Right ventricle myocardium superior (tissue), 1 donor: ENCODE data around the gene KNCN. TPM values are rescaled to one million over a fixed set of nuclear protein-coding genes. Genes with fewer than 3 reads are reported as not detected.

Experiments used
- ATAC-seq: fragments of 200-7000 bp; cut with Tn5 transposase; one replicate; pipeline ENCODE4 v1.9.1; 2020; ENCODE audit warnings: mild to moderate bottlenecking; ENCODE audit not compliant: poor library complexity
- DNase-seq: peaks from one replicate; pipeline ENCODE4 v3.0.0-alpha.2; 2020
- intact Hi-C: fragments of 100-400 bp; cut with DNase I; formaldehyde crosslinking; loops from one replicate; pipeline ENCODE4 v1.11.2; 2022
- long read RNA-seq: library from polyadenylated mRNA; unstranded; transcript quantifications from one replicate; pipeline ENCODE4 v2.0.0, GENCODE V29; 2021
- total RNA-seq: library from RNA; stranded (reverse); fragmentation: NEBNext Ultra II Directional; extraction: Animal tissue kit (Norgen Biotek cat#: 25700); gene quantifications from one replicate; pipeline ENCODE4 v1.2.1, GENCODE V29; 2021
- donor health status: DM: no; HTN: yes; CAD: no; lungs with severe emphysema.

Gene KNCN
- total RNA-seq: not detected
- long read RNA-seq: 0 reads

GRCh38 chr1:46551597-46552095, at the start of gene KNCN:
Gene KNCN, minus strand, starts transcription at chr1:46551647. Its CDS starts 432 bp downstream, at chr1:46551215.
- ATAC-seq: no peak
- intact Hi-C loops: no loop called here
- DNase-seq: no peak

DNA sequence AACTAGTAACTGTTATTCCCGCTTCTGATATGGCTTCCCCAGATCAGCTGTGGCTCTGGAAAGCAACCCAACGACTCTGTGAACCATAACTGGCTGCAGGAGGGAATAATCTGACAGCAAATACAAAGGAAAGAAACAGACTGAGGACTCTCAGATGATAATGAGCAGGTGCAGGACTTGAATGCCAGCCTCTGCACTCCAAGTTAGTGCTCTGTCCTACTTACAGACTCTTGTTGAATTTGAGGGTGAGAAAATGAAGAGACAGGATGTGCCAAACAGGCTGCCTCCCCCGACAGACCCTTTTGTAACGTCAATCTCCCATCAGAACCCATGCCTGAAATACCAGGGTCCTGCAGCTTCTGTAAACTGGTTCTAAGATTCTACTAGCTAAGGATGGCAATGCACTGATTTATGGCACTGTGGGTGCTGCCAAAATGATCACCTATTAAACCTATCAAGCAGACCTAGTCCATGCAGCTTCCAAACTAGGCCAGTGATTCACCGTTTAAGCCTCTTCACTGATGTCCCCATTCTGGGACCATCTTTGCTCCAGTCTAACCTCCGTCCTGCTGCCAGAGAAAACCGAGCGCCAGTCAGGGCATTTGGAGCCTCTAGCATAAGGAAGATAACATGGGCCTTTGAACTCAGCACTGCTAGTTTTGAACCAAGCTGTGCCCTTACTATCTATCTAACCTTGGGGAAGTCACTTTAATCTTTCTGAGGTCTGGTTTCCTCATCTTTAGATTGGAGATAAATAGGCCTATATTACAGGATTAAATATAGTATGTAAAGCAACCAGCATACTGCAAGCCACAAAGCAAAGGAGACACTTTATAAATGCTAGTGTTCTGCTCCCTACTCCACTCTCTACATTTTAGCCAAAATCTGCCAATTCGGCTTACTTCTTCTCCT, 47.9 kb upstream of the KNCN start:
- intact Hi-C loops: no loop called here
- ATAC-seq: no peak
- no peak for DNase-seq

DNA sequence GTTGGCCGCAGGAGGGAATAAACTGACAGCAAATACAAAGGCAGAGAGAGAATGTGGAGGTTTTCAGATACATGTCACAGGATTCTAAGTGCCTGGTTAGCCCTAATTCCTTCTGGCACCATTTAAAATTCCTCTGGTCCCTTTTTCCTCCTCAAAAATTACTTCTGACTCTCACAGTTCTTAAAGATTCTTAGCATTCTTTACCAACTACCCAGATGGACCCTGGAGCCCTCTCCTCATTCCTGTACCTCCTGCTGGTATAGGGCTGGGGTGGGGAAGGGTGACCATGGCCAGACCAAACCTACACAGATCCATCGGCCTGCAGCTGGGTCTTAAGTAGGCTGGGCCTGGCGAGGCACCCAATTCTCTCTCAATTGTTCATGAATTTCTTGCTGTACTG, 45.4 kb upstream of the KNCN start:
- DNase-seq (no peak), ATAC-seq (no peak)
- intact Hi-C loops: no loop called here

GRCh38 chr1:46596036-46596435, 44.6 kb upstream of the KNCN start:
- no peak for ATAC-seq
- intact Hi-C loops: no loop called here
- no peak for DNase-seq

GRCh38 chr1:46595127-46595526, 43.7 kb upstream of the KNCN start:
- intact Hi-C loops: no loop called here
- DNase-seq: peak; percentile 89
- peak; percentile 65 for ATAC-seq

DNA sequence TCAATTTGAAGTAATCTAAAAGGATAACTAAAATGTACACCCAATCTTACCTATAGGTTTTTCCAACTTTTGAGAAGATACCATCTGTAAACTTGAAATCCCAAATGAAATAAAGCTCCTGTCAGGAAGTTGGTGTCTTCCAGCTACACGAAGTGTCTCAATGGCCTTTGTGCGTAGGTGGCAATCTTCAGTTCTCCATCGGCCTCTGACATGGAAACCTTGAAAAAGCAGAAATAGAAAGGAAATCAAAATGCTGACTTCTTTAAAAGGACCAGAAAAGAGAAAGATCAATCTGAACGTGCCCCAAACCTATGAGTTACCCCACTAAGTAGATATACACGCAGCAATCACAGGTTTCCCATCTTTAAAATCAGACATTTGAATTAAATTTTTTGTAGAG, 42.6 kb upstream of the KNCN start:
- intact Hi-C loops: no loop called here
- no peak for DNase-seq
- ATAC-seq: peak; percentile 38

- DNase-seq (no peak), ATAC-seq (no peak)
- intact Hi-C loops: no loop called here
Observed at GRCh38 chr1:46592823-46593222, 41.4 kb upstream of the KNCN start.

- ATAC-seq (no peak), DNase-seq (no peak)
- intact Hi-C loops: no loop called here
Observed at GRCh38 chr1:46589529-46589928, 38.1 kb upstream of the KNCN start.

GRCh38 chr1:46587069-46587468, 35.6 kb upstream of the KNCN start:
- intact Hi-C loops: no loop called here

DNA sequence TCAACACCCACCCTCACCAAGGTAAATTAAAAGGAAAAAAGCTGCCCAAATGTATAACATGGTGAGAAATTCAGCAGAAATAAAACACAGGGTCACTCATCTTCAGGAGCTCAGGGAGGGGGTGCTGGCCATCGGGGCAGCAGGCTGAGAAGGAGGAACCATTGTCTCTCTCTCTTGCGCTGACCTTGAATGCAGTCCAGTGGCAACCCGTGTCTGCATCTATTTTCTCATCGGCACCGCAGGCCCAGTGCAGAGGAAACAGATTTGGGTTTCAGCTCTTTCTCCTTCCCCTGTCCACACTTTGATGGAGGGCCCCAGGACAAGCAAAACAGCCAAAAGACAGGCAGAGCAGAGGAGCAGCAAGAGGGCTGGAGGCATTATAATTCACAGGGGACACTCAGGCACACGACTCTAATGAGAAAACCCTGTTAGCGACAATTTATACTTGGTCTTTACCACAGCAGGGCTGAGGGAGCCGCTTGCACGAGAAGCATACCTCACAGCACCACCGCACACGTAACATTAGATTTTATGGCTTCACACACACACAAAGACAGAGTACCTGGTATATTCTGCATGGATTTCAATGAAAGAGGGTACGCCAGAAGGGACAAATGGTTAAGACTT, 34.0 kb upstream of the KNCN start:
- ATAC-seq (no peak), DNase-seq (no peak)
- intact Hi-C loops: no loop called here

More at GRCh38 chr1:46587069-46587468, 35.6 kb upstream of the KNCN start:
- DNase-seq: peak; percentile 78
- peak; percentile 74 for ATAC-seq

DNA sequence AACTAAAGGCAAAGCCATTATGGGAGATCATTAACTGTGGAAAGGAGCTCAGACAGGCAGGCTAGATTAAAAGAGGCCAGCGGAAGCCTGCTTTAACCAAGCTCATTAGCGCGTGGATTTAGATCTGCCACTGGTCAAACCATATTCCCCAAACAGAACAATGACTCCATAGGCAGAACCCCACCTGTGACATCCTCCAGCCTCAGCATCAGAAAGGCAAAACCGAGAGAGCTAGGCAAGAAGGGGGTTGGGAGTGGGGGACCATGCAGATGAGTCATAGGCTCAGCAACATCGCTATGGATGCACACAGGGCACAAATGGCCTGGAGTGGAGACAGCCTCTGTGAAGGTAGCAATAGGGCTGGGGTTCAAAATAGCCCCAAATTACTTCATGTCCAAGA, 32.0 kb upstream of the KNCN start:
- ATAC-seq (no peak), DNase-seq (no peak)
- intact Hi-C loops: no loop called here

DNA sequence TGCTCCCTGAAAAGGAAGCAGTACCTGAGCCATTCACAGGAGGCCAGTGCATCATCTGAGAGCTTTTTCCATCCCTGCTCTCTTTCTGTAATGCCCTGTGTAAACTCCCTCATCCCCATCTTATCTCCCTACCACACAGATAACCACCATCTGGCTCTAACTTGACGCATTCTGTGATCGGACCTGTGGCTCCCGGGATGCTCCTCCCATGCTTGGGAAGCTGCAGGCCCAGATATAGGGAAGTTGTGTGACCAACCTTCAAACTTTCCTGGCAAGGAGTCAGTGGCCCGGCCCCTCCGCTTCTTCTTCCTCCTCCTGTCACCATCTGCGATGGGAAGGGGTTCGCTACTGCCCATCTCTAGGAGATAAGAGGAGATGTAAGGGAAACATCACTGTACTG, 31.5 kb upstream of the KNCN start:
- DNase-seq (peak; percentile 57), ATAC-seq (peak; percentile 36)
- intact Hi-C loops: no loop called here

- ATAC-seq: peak; percentile 34
- no peak for DNase-seq
- intact Hi-C loops: no loop called here
Observed at GRCh38 chr1:46581681-46582455, 30.4 kb upstream of the KNCN start.

DNA sequence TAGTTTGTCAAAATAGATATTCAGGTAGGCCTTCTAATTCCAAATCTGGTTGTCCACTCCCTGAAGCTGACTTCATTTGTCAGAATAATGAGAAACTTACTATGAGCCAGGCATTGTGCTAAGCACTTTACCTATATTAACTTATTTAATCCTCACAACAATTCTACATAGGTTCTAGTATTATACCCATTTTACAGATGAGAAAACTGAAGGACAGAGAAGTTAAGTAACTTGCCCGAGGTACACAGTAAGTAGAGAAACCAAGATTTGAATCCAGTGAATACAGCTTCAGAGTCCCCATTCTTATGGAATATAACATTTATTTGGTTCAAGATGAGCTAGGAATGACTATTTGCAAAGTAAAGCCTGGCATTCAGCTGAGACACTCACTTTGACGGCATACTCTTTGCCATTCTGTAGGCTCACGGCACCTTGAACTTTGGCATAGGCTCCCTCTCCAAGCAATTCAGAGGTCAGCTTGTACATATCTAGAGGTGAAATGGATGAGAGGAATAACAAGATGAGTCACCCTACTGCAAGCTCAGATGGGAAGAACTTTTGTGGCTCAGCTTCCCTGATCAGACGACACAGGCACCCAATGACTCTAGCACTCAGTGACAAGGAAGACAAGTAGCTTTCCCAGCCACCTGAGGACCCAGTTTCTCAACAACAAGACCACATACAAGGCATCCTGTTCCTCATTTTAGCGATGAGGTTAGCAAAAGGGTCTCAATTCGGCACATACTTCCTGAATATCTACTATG, 28.9 kb upstream of the KNCN start:
- ATAC-seq (no peak), DNase-seq (no peak)
- intact Hi-C loops: no loop called here

DNA sequence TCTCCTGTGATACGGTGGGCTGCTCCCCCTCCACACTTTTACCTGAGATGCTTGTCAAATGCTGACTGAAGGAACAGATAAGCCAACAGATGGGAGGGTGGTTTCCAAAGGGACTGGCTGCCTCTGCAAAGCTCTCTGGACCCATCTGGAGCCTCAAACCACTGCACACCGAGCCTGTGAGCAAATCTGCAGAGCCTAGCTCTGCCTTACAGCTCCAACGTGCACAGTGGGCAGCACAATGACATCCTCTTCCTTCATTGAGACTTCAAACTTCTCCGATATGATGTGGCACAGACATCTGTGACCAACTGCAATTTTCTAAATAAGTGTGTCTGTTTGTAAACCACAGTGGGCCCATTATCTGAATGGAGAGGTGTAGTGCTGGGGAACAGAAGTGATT, 26.2 kb upstream of the KNCN start:
- no peak for DNase-seq
- ATAC-seq: no peak
- intact Hi-C loops: no loop called here

DNA sequence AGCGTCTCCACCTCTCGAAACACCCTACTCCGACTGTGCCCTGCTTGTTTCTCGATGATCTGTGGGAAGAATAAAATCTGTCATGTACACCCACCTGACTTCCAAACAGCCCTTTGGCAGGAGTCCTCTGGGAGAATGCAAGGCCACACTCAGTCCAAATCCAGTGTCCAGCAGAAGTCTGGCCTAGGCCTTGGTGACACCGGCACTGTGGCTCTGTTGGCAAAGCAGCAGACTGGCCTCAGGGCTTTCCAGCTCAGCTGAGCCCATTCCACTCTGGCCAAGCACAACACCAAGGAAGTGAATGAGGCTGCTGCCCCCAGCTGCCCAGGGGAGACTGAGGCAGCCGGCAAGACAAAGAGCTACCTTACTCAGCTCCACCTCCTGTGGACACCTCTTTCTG, 25.1 kb upstream of the KNCN start:
- DNase-seq (no peak), ATAC-seq (no peak)
- intact Hi-C loops: no loop called here

- ATAC-seq: no peak
- intact Hi-C loops: no loop called here
Observed at GRCh38 chr1:46575778-46576177, 24.3 kb upstream of the KNCN start.

DNA sequence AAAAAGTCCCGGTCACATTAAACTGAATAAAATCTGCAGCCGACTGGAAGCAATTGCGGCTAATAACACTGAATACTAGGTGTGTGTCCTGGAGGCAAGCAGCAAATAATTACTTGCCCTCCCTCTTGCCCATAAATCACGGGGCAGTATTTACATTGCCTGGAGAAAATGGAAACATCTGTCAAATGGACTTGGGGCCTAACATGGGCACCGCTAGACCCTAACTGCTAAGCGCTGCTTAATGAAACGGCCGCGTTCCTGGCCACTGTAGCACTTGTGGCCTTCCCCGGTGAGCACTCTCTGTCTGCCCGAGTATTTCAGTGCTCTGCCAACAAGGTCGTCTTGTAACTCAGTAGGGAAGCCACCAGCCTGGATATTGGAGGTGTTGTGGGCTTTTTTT, 23.9 kb upstream of the KNCN start:
- intact Hi-C loops: no loop called here
- DNase-seq (no peak), ATAC-seq (no peak)

More at GRCh38 chr1:46575778-46576177, 24.3 kb upstream of the KNCN start:
- DNase-seq: no peak
